Activated T-helper 9 cell treated with anti-CD3 and anti-CD28 coated beads, Interleukin-2, amount 50 U/mL, for 16 hours (primary cell): ENCODE results near the gene MRPS10.
"Not testable (repeated sequence)": the region's sequence is repeated elsewhere in the genome, so short reads cannot be mapped to it uniquely, and the experiment has no call there.

Source experiments
- DNase-seq: peaks from one replicate; pipeline ENCODE4 v3.0.0-alpha.2; 2020; ENCODE audit warnings: low read depth

Gene MRPS10

GRCh38 chr6:42207559-42207958, 10.1 kb downstream of the MRPS10 start:
- not testable (repeated sequence) for DNase-seq

GRCh38 chr6:42204768-42205282, 12.8 kb downstream of the MRPS10 start:
- DNase-seq = no peak

GRCh38 chr6:42203183-42203582, 14.5 kb downstream of the MRPS10 start:
- no peak for DNase-seq

GRCh38 chr6:42202131-42202915, 15.3 kb downstream of the MRPS10 start:
- not testable (repeated sequence) for DNase-seq

GRCh38 chr6:42201382-42201781, 16.3 kb downstream of the MRPS10 start:
- DNase-seq = no peak

GRCh38 chr6:42200035-42200434, 17.6 kb downstream of the MRPS10 start:
- no peak for DNase-seq

GRCh38 chr6:42199106-42199981, 18.3 kb downstream of the MRPS10 start:
- DNase-seq = no peak

GRCh38 chr6:42197555-42198362, 19.9 kb downstream of the MRPS10 start:
- DNase-seq = no peak

- no peak for DNase-seq
These were observed 22.2 kb downstream of the MRPS10 start for GRCh38 chr6:42195415-42195814.

- DNase-seq = no peak
These were observed 23.6 kb downstream of the MRPS10 start for GRCh38 chr6:42194056-42194455.

GRCh38 chr6:42193491-42193894, 24.2 kb downstream of the MRPS10 start:
- DNase-seq = no peak

GRCh38 chr6:42192385-42192784, 25.3 kb downstream of the MRPS10 start:
- DNase-seq = not testable (repeated sequence)

- DNase-seq = no peak
These were observed 27.0 kb downstream of the MRPS10 start for GRCh38 chr6:42190554-42191183.

GRCh38 chr6:42188406-42188805, 29.3 kb downstream of the MRPS10 start:
- no peak for DNase-seq

- no peak for DNase-seq
These were observed 32.1 kb downstream of the MRPS10 start for GRCh38 chr6:42185597-42185996.

- no peak for DNase-seq
These were observed 33.2 kb downstream of the MRPS10 start for GRCh38 chr6:42184475-42184874.

- no peak for DNase-seq
These were observed 35.6 kb downstream of the MRPS10 start for GRCh38 chr6:42182101-42182500.

GRCh38 chr6:42179945-42180313, 37.7 kb downstream of the MRPS10 start:
- DNase-seq = no peak

GRCh38 chr6:42179261-42179944, 38.3 kb downstream of the MRPS10 start:
- no peak for DNase-seq

- no peak for DNase-seq
These were observed 39.9 kb downstream of the MRPS10 start for GRCh38 chr6:42177514-42178364.
